KBM-7 (cell line): Measurements from ENCODE around the gene NISCH.

Source experiments
- DNase-seq: peaks from one replicate; pipeline ENCODE4 v3.0.0-alpha.2; 2015
- in situ Hi-C: fragments of 300-500 bp; cut with MboI; formaldehyde crosslinking; loops from 2 replicates; pipeline ENCODE4 v1.14.3; 2020; ENCODE audit warnings: low sequenced_read_pairs, low pct_unique_long_range_greater_than_20kb, mixed read lengths

Gene NISCH

GRCh38 chr3:52503788-52504424 lies 48.5 kb downstream of the NISCH start:
- no peak for DNase-seq
- in situ Hi-C loops, result no loop called here

GRCh38 chr3:52504977-52505376 lies 49.6 kb downstream of the NISCH start:
- in situ Hi-C loops, result no loop called here
- DNase-seq, result no peak

- in situ Hi-C loops, result no loop called here
- DNase-seq, result no peak
Measured at GRCh38 chr3:52506266-52506966, 51.0 kb downstream of the NISCH start.

- DNase-seq, result no peak
- in situ Hi-C loops, result no loop called here
Measured at GRCh38 chr3:52507359-52507758, 52.0 kb downstream of the NISCH start.

- in situ Hi-C loops, result no loop called here
- no peak for DNase-seq
Measured at GRCh38 chr3:52509753-52510328, 54.4 kb downstream of the NISCH start.

GRCh38 chr3:52511509-52511908 lies 56.1 kb downstream of the NISCH start:
- DNase-seq, result no peak
- in situ Hi-C loops, result no loop called here

- no peak for DNase-seq
- in situ Hi-C loops, result no loop called here
Measured at GRCh38 chr3:52512105-52512504, 56.7 kb downstream of the NISCH start.

GRCh38 chr3:52512727-52513126 lies 57.3 kb downstream of the NISCH start:
- no peak for DNase-seq
- in situ Hi-C loops, result no loop called here

- in situ Hi-C loops, result no loop called here
- DNase-seq, result no peak
Measured at GRCh38 chr3:52513281-52513680, 57.9 kb downstream of the NISCH start.

GRCh38 chr3:52514576-52514975 lies 59.2 kb downstream of the NISCH start:
- in situ Hi-C loops, result no loop called here
- DNase-seq, result no peak

GRCh38 chr3:52515192-52515591 lies 59.8 kb downstream of the NISCH start:
- in situ Hi-C loops, result no loop called here

GRCh38 chr3:52516509-52517195 lies 61.2 kb downstream of the NISCH start:
- DNase-seq, result no peak
- in situ Hi-C loops, result no loop called here

More at GRCh38 chr3:52515192-52515591, 59.8 kb downstream of the NISCH start:
- DNase-seq, result no peak

GRCh38 chr3:52517796-52518722 lies 62.7 kb downstream of the NISCH start:
- no peak for DNase-seq
- in situ Hi-C loops, result no loop called here

- in situ Hi-C loops, result no loop called here
- DNase-seq, result no peak
Measured at GRCh38 chr3:52518723-52519444, 63.5 kb downstream of the NISCH start.

- no peak for DNase-seq
- in situ Hi-C loops, result no loop called here
Measured at GRCh38 chr3:52519445-52520140, 64.2 kb downstream of the NISCH start.

GRCh38 chr3:52520141-52520667 lies 64.8 kb downstream of the NISCH start:
- in situ Hi-C loops, result no loop called here
- no peak for DNase-seq

- DNase-seq, result no peak
- in situ Hi-C loops, result no loop called here
Measured at GRCh38 chr3:52520716-52521487, 65.5 kb downstream of the NISCH start.
